Astrocyte (in vitro differentiated cells and primary cell): Measurements from ENCODE around the gene ZNF784.

Experiments used
- EZH2 ChIP-seq: IDR thresholded peaks from 2 replicates; pipeline ENCODE4 v1.6.1; 2012; ENCODE audit warnings: mild to moderate bottlenecking, low read length, inconsistent platforms; ENCODE audit not compliant: insufficient read depth
- TF ChIP-seq, protein P1 (sequence below): IDR thresholded peaks from 2 replicates; pipeline ENCODE4 v1.5.1; 2011; ENCODE audit warnings: low read depth, mild to moderate bottlenecking, inconsistent platforms, low read length, moderate library complexity; ENCODE audit not compliant: insufficient read depth

DNA sequence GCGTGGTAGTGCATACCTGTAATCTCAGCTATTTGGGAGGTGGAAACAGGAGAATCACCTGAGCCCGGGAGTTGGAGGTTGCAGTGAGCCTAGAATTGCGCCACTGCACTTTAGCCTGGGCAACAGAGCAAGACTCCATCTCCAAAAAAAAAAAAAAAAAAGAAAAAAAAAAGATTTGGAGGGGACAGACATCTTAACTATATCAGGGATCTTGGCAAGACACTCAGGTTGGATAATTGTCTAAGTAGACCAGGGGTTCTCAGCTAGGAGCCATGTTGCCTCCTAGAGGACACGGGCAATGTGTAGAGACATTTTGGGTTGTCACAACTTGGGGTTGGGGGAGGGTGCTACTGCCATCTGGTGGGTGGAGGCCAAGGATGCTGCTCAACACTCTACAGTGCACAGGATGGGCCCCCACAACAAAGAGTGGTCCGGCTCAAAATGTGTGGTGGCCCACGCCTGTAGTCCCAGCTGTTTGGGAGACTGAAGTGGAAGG lies 14.5 kb upstream of the ZNF784 start:
- TF ChIP-seq, protein P1, sequence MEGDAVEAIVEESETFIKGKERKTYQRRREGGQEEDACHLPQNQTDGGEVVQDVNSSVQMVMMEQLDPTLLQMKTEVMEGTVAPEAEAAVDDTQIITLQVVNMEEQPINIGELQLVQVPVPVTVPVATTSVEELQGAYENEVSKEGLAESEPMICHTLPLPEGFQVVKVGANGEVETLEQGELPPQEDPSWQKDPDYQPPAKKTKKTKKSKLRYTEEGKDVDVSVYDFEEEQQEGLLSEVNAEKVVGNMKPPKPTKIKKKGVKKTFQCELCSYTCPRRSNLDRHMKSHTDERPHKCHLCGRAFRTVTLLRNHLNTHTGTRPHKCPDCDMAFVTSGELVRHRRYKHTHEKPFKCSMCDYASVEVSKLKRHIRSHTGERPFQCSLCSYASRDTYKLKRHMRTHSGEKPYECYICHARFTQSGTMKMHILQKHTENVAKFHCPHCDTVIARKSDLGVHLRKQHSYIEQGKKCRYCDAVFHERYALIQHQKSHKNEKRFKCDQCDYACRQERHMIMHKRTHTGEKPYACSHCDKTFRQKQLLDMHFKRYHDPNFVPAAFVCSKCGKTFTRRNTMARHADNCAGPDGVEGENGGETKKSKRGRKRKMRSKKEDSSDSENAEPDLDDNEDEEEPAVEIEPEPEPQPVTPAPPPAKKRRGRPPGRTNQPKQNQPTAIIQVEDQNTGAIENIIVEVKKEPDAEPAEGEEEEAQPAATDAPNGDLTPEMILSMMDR: peak; percentile 14
- TF ChIP-seq EZH2: no peak
